IPS DF 19.7 (cell line): Measurements from ENCODE around the gene CACNA1C.

ENCODE experiments used
- DNase-seq: peaks from one replicate; pipeline ENCODE4 v3.0.0-alpha.2; 2013; ENCODE audit warnings: low read depth, low spot score

Gene CACNA1C

GRCh38 chr12:2169489-2169888 is 116.7 kb downstream of the CACNA1C start:
- no peak for DNase-seq

GRCh38 chr12:2169940-2170339 is 117.2 kb downstream of the CACNA1C start:
- no peak for DNase-seq

GRCh38 chr12:2170376-2170775 is 117.6 kb downstream of the CACNA1C start:
- DNase-seq: no peak

- DNase-seq: no peak
These were observed 119.1 kb downstream of the CACNA1C start for GRCh38 chr12:2171672-2172426.

- DNase-seq: no peak
These were observed 119.9 kb downstream of the CACNA1C start for GRCh38 chr12:2172491-2173214.

GRCh38 chr12:2173971-2174370 is 121.2 kb downstream of the CACNA1C start:
- no peak for DNase-seq

- DNase-seq: no peak
These were observed 124.2 kb downstream of the CACNA1C start for GRCh38 chr12:2177003-2177402.

GRCh38 chr12:2177751-2178150 is 125.0 kb downstream of the CACNA1C start:
- DNase-seq: no peak

GRCh38 chr12:2179058-2179457 is 126.3 kb downstream of the CACNA1C start:
- DNase-seq: no peak

GRCh38 chr12:2179953-2180736 is 127.4 kb downstream of the CACNA1C start:
- DNase-seq: no peak

- DNase-seq: no peak
These were observed 127.9 kb downstream of the CACNA1C start for GRCh38 chr12:2180737-2181082.

GRCh38 chr12:2183556-2184541 is 131.1 kb downstream of the CACNA1C start:
- DNase-seq: no peak

- no peak for DNase-seq
These were observed 133.1 kb downstream of the CACNA1C start for GRCh38 chr12:2185751-2186341.

- no peak for DNase-seq
These were observed 134.6 kb downstream of the CACNA1C start for GRCh38 chr12:2187195-2187945.

- no peak for DNase-seq
These were observed 137.3 kb downstream of the CACNA1C start for GRCh38 chr12:2190085-2190484.

- no peak for DNase-seq
These were observed 138.2 kb downstream of the CACNA1C start for GRCh38 chr12:2190896-2191533.

GRCh38 chr12:2191534-2192153 is 138.9 kb downstream of the CACNA1C start:
- DNase-seq: no peak

GRCh38 chr12:2192231-2192630 is 139.4 kb downstream of the CACNA1C start:
- no peak for DNase-seq

GRCh38 chr12:2194060-2194459 is 141.3 kb downstream of the CACNA1C start:
- no peak for DNase-seq
